Cardiac muscle cell (in vitro differentiated cells and primary cell): ENCODE measurements around the gene GLYATL3. TPM values are rescaled to one million over a fixed set of nuclear protein-coding genes. Genes with fewer than 3 reads are reported as not detected.

Experiments used
- DNase-seq, 2 donors: peaks; one replicate each; pipeline versions ENCODE4 v3.0.0 to v3.0.0-alpha.2; 2010 to 2017; ENCODE audit warnings: low read depth in 1 of 2, low spot score in 1 of 2
- H3K27ac ChIP-seq: fragments of 200-600 bp; sonication (generic); 2 replicates; pipeline ENCODE4 v1.5.1; 2016
- H3K27me3 ChIP-seq: fragments of 200-600 bp; sonication (generic); 2 replicates; pipeline ENCODE4 v1.6.0; 2016; ENCODE audit warnings: control low read depth
- H3K36me3 ChIP-seq: fragments of 200-600 bp; sonication (generic); 2 replicates; pipeline ENCODE4 v1.5.1; 2016; ENCODE audit warnings: control low read depth
- H3K4me1 ChIP-seq: fragments of 200-600 bp; sonication (generic); 2 replicates; pipeline ENCODE4 v1.8.1; 2017; ENCODE audit warnings: low read depth, mild to moderate bottlenecking, mixed run types
- H3K4me3 ChIP-seq: fragments of 200-600 bp; sonication (generic); 2 replicates; pipeline ENCODE4 v1.5.1; 2016; ENCODE audit warnings: mild to moderate bottlenecking
- H3K9me3 ChIP-seq: fragments of 200-600 bp; sonication (generic); 2 replicates; pipeline ENCODE4 v1.5.1; 2017; ENCODE audit warnings: low read depth, mild to moderate bottlenecking, control low read depth
- CTCF ChIP-seq: IDR thresholded peaks from 2 replicates; pipeline ENCODE4 v1.5.1; 2012; ENCODE audit warnings: low read depth, mild to moderate bottlenecking, low read length
- polyA plus RNA-seq: library from polyadenylated mRNA; unstranded; fragments of >200 nt; fragmentation: Nextera tagmentation; extraction: Ambion mirVana; gene quantifications from 2 replicates; pipeline ENCODE4 v1.2.1, GENCODE V29; 2016
- total RNA-seq: library from RNA; depleted of rRNA; stranded (reverse); fragments of >200 nt; gene quantifications from 2 replicates; pipeline ENCODE4 v1.2.3, GENCODE V29; 2016

The GLYATL3 gene
- total and polyA plus RNA-seq, 2 experiments from 2014 or later, result not detected

- H3K27ac ChIP-seq, result no peak overlapping the region
- DNase-seq, result no peak
- H3K9me3 ChIP-seq, result no peaks in the 10 kb centered on the region
- no peaks in the 10 kb centered on the region for H3K36me3 ChIP-seq
- no peak overlapping the region for H3K4me3 ChIP-seq
- no peak for TF ChIP-seq CTCF
- peaks cover 47% of the 10 kb centered on the region for H3K27me3 ChIP-seq
- peaks cover 13% of the 10 kb centered on the region for H3K4me1 ChIP-seq
Measured at GRCh38 chr6:49553384-49553783, 53.7 kb downstream of the GLYATL3 start.

GRCh38 chr6:49555951-49556350, 56.2 kb downstream of the GLYATL3 start:
- Histone ChIP-seq H3K9me3 (no peaks in the 10 kb centered on the region), H3K4me1 (peaks cover 7% of the 10 kb centered on the region), H3K27me3 (peaks cover 25% of the 10 kb centered on the region), H3K27ac (no peak overlapping the region), H3K4me3 (no peak overlapping the region), H3K36me3 (no peaks in the 10 kb centered on the region)
- no peak for TF ChIP-seq CTCF
- no peak for DNase-seq

GRCh38 chr6:49556429-49556837, 56.7 kb downstream of the GLYATL3 start:
- peak in 1 of 2 donors; percentile 61 for DNase-seq
- no peak overlapping the region for H3K27ac ChIP-seq
- no peak overlapping the region for H3K4me3 ChIP-seq
- H3K9me3 ChIP-seq, result no peaks in the 10 kb centered on the region
- H3K27me3 ChIP-seq, result peaks cover 21% of the 10 kb centered on the region
- no peaks in the 10 kb centered on the region for H3K36me3 ChIP-seq
- H3K4me1 ChIP-seq, result peaks cover 2% of the 10 kb centered on the region
- TF ChIP-seq CTCF, result no peak

GRCh38 chr6:49557177-49557576, 57.5 kb downstream of the GLYATL3 start:
- H3K4me3 ChIP-seq, result no peak overlapping the region
- no peaks in the 10 kb centered on the region for H3K36me3 ChIP-seq
- DNase-seq, result no peak
- H3K9me3 ChIP-seq, result no peaks in the 10 kb centered on the region
- TF ChIP-seq CTCF, result no peak
- no peak overlapping the region for H3K27ac ChIP-seq
- H3K27me3 ChIP-seq, result peaks cover 13% of the 10 kb centered on the region
- H3K4me1 ChIP-seq, result no peaks in the 10 kb centered on the region

GRCh38 chr6:49558238-49558637, 58.5 kb downstream of the GLYATL3 start:
- H3K36me3 ChIP-seq, result no peaks in the 10 kb centered on the region
- H3K27me3 ChIP-seq, result peaks cover 3% of the 10 kb centered on the region
- DNase-seq, result no peak
- no peaks in the 10 kb centered on the region for H3K4me1 ChIP-seq
- H3K4me3 ChIP-seq, result no peak overlapping the region
- H3K9me3 ChIP-seq, result no peaks in the 10 kb centered on the region
- TF ChIP-seq CTCF, result no peak
- no peak overlapping the region for H3K27ac ChIP-seq
